PC-9 (cell line): Measurements from ENCODE around the gene DCDC2B.

Source experiments
- EZH2 ChIP-seq: fragments of 200-600 bp; sonication (generic); IDR thresholded peaks from 2 replicates; pipeline ENCODE4 v1.8.0; 2017; ENCODE audit warnings: antibody characterized with exemption, low read depth
- TF ChIP-seq, protein P1 (sequence below): fragments of 200-600 bp; sonication (generic); conservative IDR thresholded peaks from 2 replicates; pipeline ENCODE4 v1.6.1; 2017; ENCODE audit warnings: mixed run types, antibody characterized with exemption, mild to moderate bottlenecking, moderate library complexity

DNA sequence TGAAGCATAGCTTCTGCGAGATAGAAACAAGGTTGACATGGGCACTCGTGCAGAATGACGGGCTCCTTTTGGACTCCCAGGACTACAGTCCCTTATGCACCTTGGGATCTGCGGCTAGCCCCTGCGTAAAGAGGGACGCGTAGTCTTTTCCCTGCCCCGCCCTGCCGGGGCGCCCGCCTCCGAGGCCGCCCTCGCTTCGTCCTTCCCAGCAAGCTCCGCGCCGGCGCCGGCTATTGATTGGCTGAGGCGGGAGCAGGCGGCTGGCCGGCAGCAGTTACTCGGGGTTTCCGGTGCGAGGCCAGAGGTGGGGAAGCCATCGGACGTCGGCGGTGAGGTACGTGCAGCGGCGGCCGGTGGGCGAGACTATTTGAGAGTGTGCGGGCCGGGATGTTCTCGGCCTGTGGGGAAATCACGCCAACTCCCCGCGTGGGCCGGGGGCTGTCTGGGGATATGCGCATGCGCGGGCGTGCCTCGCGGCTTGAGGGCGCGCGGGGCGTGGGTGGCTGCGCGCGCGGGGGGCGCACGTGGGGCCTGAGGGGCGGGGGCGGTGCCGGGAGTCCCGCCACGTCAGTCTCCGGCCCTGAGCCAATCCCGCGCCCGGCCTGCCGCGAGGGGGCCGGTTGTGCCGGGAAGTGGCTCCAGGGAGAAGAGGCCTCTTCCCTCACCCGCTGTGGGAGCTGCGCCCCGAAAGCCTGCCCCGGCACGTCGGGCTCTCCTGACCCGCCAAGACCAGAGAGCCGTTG is 29.3 kb upstream of the DCDC2B start, which contains the start of gene TXLNA:
- TF ChIP-seq, protein P1, sequence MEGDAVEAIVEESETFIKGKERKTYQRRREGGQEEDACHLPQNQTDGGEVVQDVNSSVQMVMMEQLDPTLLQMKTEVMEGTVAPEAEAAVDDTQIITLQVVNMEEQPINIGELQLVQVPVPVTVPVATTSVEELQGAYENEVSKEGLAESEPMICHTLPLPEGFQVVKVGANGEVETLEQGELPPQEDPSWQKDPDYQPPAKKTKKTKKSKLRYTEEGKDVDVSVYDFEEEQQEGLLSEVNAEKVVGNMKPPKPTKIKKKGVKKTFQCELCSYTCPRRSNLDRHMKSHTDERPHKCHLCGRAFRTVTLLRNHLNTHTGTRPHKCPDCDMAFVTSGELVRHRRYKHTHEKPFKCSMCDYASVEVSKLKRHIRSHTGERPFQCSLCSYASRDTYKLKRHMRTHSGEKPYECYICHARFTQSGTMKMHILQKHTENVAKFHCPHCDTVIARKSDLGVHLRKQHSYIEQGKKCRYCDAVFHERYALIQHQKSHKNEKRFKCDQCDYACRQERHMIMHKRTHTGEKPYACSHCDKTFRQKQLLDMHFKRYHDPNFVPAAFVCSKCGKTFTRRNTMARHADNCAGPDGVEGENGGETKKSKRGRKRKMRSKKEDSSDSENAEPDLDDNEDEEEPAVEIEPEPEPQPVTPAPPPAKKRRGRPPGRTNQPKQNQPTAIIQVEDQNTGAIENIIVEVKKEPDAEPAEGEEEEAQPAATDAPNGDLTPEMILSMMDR = no peak
- no peak for TF ChIP-seq EZH2
